Urinary bladder (tissue), 4 donors: Measurements from ENCODE around the gene CHST2. TPM values are rescaled to one million over a fixed set of nuclear protein-coding genes. Genes with fewer than 3 reads are reported as not detected.

Experiments used
- DNase-seq: peaks from one replicate; pipeline ENCODE4 v3.0.0-alpha.2; 2015; ENCODE audit errors: extremely low spot score
- H3K27ac ChIP-seq: one replicate; pipeline ENCODE4 v1.5.1; 2013; ENCODE audit warnings: low read depth, mild to moderate bottlenecking, moderate library complexity
- H3K36me3 ChIP-seq: one replicate; pipeline ENCODE4 v1.6.1; 2013; ENCODE audit warnings: mild to moderate bottlenecking, moderate library complexity; ENCODE audit not compliant: insufficient read depth
- H3K4me1 ChIP-seq: one replicate; pipeline ENCODE4 v1.6.1; 2013; ENCODE audit warnings: mild to moderate bottlenecking, moderate library complexity; ENCODE audit not compliant: insufficient read depth
- H3K4me3 ChIP-seq: one replicate; pipeline ENCODE4 v1.5.1; 2013; ENCODE audit warnings: low read depth, low read length
- WGBS: extraction: QIAGEN DNeasy Blood & Tissue Kit; methylation state at CpG from one replicate; pipeline ENCODE4 v1.1.7; 2013; 5-methylcytosine and 5-hydroxymethylcytosine counted together
- polyA plus RNA-seq: library from polyadenylated mRNA; stranded (reverse); fragments of 200-250 nt; gene quantifications from one replicate; pipeline ENCODE4 v1.2.3, GENCODE V29; 2013
- total RNA-seq: library from RNA; depleted of rRNA; stranded (reverse); fragments of >200 nt; gene quantifications from one replicate; pipeline ENCODE4 v1.2.3, GENCODE V29; 2014
- donor health status: healthy with polysubstance abuse.
- donor health status: healthy.

Gene CHST2
- total and polyA plus RNA-seq, 2 donors, result 6.4 to 18.5 TPM

GRCh38 chr3:143084856-143085731 is 34.5 kb upstream of the CHST2 start:
- Histone ChIP-seq H3K27ac (no peak overlapping the region), H3K4me1 (no peaks in the 10 kb centered on the region), H3K4me3 (no peak overlapping the region), H3K36me3 (no peaks in the 10 kb centered on the region)
- whole genome bisulfite sequencing, result 90% methylated on average over 17 of the region's 17 CpGs
- no peak for DNase-seq

GRCh38 chr3:143088835-143089234 is 30.7 kb upstream of the CHST2 start:
- 99% methylated on average over 1 of the region's 1 CpG for WGBS
- H3K4me1 ChIP-seq, result no peaks in the 10 kb centered on the region
- no peak overlapping the region for H3K4me3 ChIP-seq
- H3K36me3 ChIP-seq, result no peaks in the 10 kb centered on the region
- no peak for DNase-seq
- no peak overlapping the region for H3K27ac ChIP-seq

GRCh38 chr3:143089965-143090364 is 29.6 kb upstream of the CHST2 start:
- no peak for DNase-seq
- no peak overlapping the region for H3K27ac ChIP-seq
- H3K4me3 ChIP-seq, result no peak overlapping the region
- 96% methylated on average over 4 of the region's 4 CpGs for WGBS
- H3K36me3 ChIP-seq, result no peaks in the 10 kb centered on the region
- H3K4me1 ChIP-seq, result no peaks in the 10 kb centered on the region

GRCh38 chr3:143090486-143090885 is 29.1 kb upstream of the CHST2 start:
- 60% methylated on average over 5 of the region's 5 CpGs for WGBS
- Histone ChIP-seq H3K27ac (no peak overlapping the region), H3K36me3 (no peaks in the 10 kb centered on the region), H3K4me1 (no peaks in the 10 kb centered on the region), H3K4me3 (no peak overlapping the region)
- no peak for DNase-seq

- H3K36me3 ChIP-seq, result no peaks in the 10 kb centered on the region
- H3K27ac ChIP-seq, result no peak overlapping the region
- H3K4me1 ChIP-seq, result no peaks in the 10 kb centered on the region
- WGBS, result 89% methylated on average over 9 of the region's 9 CpGs
- H3K4me3 ChIP-seq, result no peak overlapping the region
- DNase-seq, result no peak
These were observed 28.4 kb upstream of the CHST2 start for GRCh38 chr3:143090976-143091837.

- no peak for DNase-seq
- Histone ChIP-seq H3K27ac (no peak overlapping the region), H3K4me1 (no peaks in the 10 kb centered on the region), H3K36me3 (no peaks in the 10 kb centered on the region), H3K4me3 (no peak overlapping the region)
- 85% methylated on average over 1 of the region's 1 CpG for WGBS
These were observed 27.4 kb upstream of the CHST2 start for GRCh38 chr3:143092191-143092590.

GRCh38 chr3:143095813-143096212 is 23.8 kb upstream of the CHST2 start:
- H3K27ac ChIP-seq, result no peak overlapping the region
- 93% methylated on average over 2 of the region's 2 CpGs for WGBS
- H3K36me3 ChIP-seq, result no peaks in the 10 kb centered on the region
- H3K4me1 ChIP-seq, result no peaks in the 10 kb centered on the region
- H3K4me3 ChIP-seq, result no peak overlapping the region
- no peak for DNase-seq

- Histone ChIP-seq H3K4me1 (no peaks in the 10 kb centered on the region), H3K4me3 (no peak overlapping the region), H3K27ac (no peak overlapping the region), H3K36me3 (no peaks in the 10 kb centered on the region)
- DNase-seq, result no peak
- WGBS, result 78% methylated on average over 5 of the region's 5 CpGs
These were observed 21.4 kb upstream of the CHST2 start for GRCh38 chr3:143098032-143098764.

- Histone ChIP-seq H3K4me3 (no peak overlapping the region), H3K4me1 (no peaks in the 10 kb centered on the region), H3K36me3 (no peaks in the 10 kb centered on the region), H3K27ac (no peak overlapping the region)
- WGBS, result 73% methylated on average over 3 of the region's 3 CpGs
- DNase-seq, result no peak
These were observed 20.4 kb upstream of the CHST2 start for GRCh38 chr3:143099210-143099609.

GRCh38 chr3:143099690-143100089 is 19.9 kb upstream of the CHST2 start:
- H3K36me3 ChIP-seq, result no peaks in the 10 kb centered on the region
- no peak overlapping the region for H3K27ac ChIP-seq
- DNase-seq, result no peak
- H3K4me3 ChIP-seq, result no peak overlapping the region
- 55% methylated on average over 2 of the region's 2 CpGs for WGBS
- no peaks in the 10 kb centered on the region for H3K4me1 ChIP-seq

- Histone ChIP-seq H3K27ac (no peak overlapping the region), H3K4me3 (no peak overlapping the region), H3K36me3 (no peaks in the 10 kb centered on the region), H3K4me1 (no peaks in the 10 kb centered on the region)
- DNase-seq, result no peak
- WGBS, result 91% methylated on average over 6 of the region's 6 CpGs
These were observed 19.1 kb upstream of the CHST2 start for GRCh38 chr3:143100451-143100850.

- no peak overlapping the region for H3K4me3 ChIP-seq
- DNase-seq, result no peak
- no peak overlapping the region for H3K27ac ChIP-seq
- H3K36me3 ChIP-seq, result no peaks in the 10 kb centered on the region
- no peaks in the 10 kb centered on the region for H3K4me1 ChIP-seq
- WGBS, result 75% methylated on average over 7 of the region's 7 CpGs
These were observed 17.7 kb upstream of the CHST2 start for GRCh38 chr3:143101792-143102381.

- Histone ChIP-seq H3K36me3 (no peaks in the 10 kb centered on the region), H3K4me1 (no peaks in the 10 kb centered on the region), H3K4me3 (no peak overlapping the region), H3K27ac (no peak overlapping the region)
- 83% methylated on average over 2 of the region's 2 CpGs for WGBS
- DNase-seq, result no peak
These were observed 15.9 kb upstream of the CHST2 start for GRCh38 chr3:143103652-143104051.
